Brain microvascular endothelial cell (primary cell): ENCODE measurements around the gene CTAGE4.
"Not testable (repeated sequence)": the region's sequence is repeated elsewhere in the genome, so short reads cannot be mapped to it uniquely, and the experiment has no call there.

ENCODE experiments used
- DNase-seq: peaks from one replicate; pipeline ENCODE4 v3.0.0-alpha.2; 2020
- H3K27ac ChIP-seq: fragments of 250-450 bp; sonication (Bioruptor Pico); 2 replicates; pipeline ENCODE4 v1.5.1; 2020; ENCODE audit warnings: mild to moderate bottlenecking, moderate library complexity
- H3K27me3 ChIP-seq: fragments of 250-450 bp; sonication (Bioruptor Pico); replicated peaks from 2 replicates; pipeline ENCODE4 v1.5.1; 2020; ENCODE audit warnings: mild to moderate bottlenecking
- H3K36me3 ChIP-seq: fragments of 250-450 bp; sonication (Bioruptor Pico); replicated peaks from 2 replicates; pipeline ENCODE4 v1.5.1; 2020; ENCODE audit warnings: mild to moderate bottlenecking
- H3K4me3 ChIP-seq: 2 replicates; pipeline ENCODE4 v1.5.1; 2011; ENCODE audit warnings: low read depth, mild to moderate bottlenecking, control low read depth, low read length, moderate library complexity
- in situ Hi-C: cut with HindIII; loops from 2 replicates; pipeline ENCODE4 v1.10.0; 2017; ENCODE audit warnings: low sequenced_read_pairs, low pct_ligation_motif_present

Gene CTAGE4

GRCh38 chr7:144195212-144195872 lies 12.1 kb downstream of the CTAGE4 start, which contains the start of gene ARHGEF35:
Gene ARHGEF35, minus strand, starts transcription at chr7:144195833. Its CDS starts 7,450 bp downstream, at chr7:144188383.
- H3K27me3 ChIP-seq, H3K36me3 ChIP-seq, H3K27ac ChIP-seq, in situ Hi-C loops, H3K4me3 ChIP-seq, DNase-seq: not testable (repeated sequence)

- DNase-seq, in situ Hi-C loops: not testable (repeated sequence)
Measured at GRCh38 chr7:144198934-144199333, 15.7 kb downstream of the CTAGE4 start.

GRCh38 chr7:144201978-144202377 lies 18.7 kb downstream of the CTAGE4 start:
- H3K36me3 ChIP-seq, H3K4me3 ChIP-seq, DNase-seq, H3K27ac ChIP-seq, in situ Hi-C loops, H3K27me3 ChIP-seq: not testable (repeated sequence)

More at GRCh38 chr7:144198934-144199333, 15.7 kb downstream of the CTAGE4 start:
- not testable (repeated sequence) for H3K27me3 ChIP-seq, H3K36me3 ChIP-seq, H3K4me3 ChIP-seq, H3K27ac ChIP-seq

GRCh38 chr7:144203086-144203485 lies 19.8 kb downstream of the CTAGE4 start:
- H3K27ac ChIP-seq, in situ Hi-C loops, H3K4me3 ChIP-seq, H3K36me3 ChIP-seq, DNase-seq, H3K27me3 ChIP-seq: not testable (repeated sequence)

DNA sequence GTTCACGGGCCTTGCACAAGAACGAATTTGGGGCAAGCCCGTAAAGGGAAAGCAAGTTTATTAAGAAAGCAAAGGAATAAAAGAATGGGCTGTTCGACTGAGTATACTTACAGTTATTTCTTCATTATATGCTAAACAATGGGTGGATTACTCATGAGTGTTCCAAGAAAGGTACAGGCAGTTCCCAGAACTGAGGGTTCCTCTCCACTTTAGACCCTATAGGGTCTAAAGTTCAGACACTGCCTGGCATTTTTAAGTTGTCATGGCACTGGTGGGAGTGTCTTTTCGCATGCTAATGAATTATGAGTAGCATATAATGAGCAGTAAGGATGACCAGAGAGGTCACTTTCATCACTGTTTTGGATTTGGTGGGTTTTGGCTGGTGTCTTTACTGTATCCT lies 22.0 kb downstream of the CTAGE4 start:
- H3K27ac ChIP-seq, H3K27me3 ChIP-seq, H3K36me3 ChIP-seq, H3K4me3 ChIP-seq, DNase-seq, in situ Hi-C loops: not testable (repeated sequence)

- DNase-seq, H3K4me3 ChIP-seq, H3K36me3 ChIP-seq, in situ Hi-C loops, H3K27ac ChIP-seq, H3K27me3 ChIP-seq: not testable (repeated sequence)
Measured at GRCh38 chr7:144217200-144217599, 33.9 kb downstream of the CTAGE4 start.

DNA sequence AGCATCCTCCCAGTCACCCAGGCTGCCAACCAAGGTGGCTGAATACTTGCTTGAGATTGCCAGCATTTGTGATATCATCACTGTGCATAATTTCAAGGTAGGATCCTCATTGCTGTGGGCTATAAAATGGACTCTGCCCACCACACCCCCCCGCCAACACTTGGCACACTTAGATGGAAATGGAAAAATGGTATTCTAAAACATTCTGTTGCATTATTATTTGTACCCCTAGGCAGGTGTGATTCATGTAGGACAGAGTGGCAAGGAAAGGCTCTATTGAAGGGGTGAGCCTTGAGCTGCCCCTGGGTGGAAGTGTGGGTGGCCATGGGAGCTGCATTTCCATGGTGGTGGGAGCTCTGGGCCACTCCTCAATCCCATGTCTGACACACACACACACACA lies 35.3 kb downstream of the CTAGE4 start:
- H3K27me3 ChIP-seq, in situ Hi-C loops, H3K36me3 ChIP-seq, H3K27ac ChIP-seq, DNase-seq, H3K4me3 ChIP-seq: not testable (repeated sequence)

GRCh38 chr7:144219149-144219548 lies 35.9 kb downstream of the CTAGE4 start:
- H3K4me3 ChIP-seq, H3K27ac ChIP-seq, in situ Hi-C loops, H3K27me3 ChIP-seq, DNase-seq, H3K36me3 ChIP-seq: not testable (repeated sequence)

GRCh38 chr7:144220531-144220930 lies 37.3 kb downstream of the CTAGE4 start:
- H3K4me3 ChIP-seq, DNase-seq, in situ Hi-C loops, H3K36me3 ChIP-seq, H3K27me3 ChIP-seq, H3K27ac ChIP-seq: not testable (repeated sequence)

- H3K4me3 ChIP-seq, H3K27ac ChIP-seq, H3K36me3 ChIP-seq, DNase-seq, H3K27me3 ChIP-seq, in situ Hi-C loops: not testable (repeated sequence)
Measured at GRCh38 chr7:144223675-144224074, 40.4 kb downstream of the CTAGE4 start.

- H3K27ac ChIP-seq, H3K27me3 ChIP-seq, H3K36me3 ChIP-seq, in situ Hi-C loops, DNase-seq, H3K4me3 ChIP-seq: not testable (repeated sequence)
Measured at GRCh38 chr7:144226866-144227265, 43.6 kb downstream of the CTAGE4 start.

GRCh38 chr7:144228810-144229209 lies 45.5 kb downstream of the CTAGE4 start:
- DNase-seq, H3K27me3 ChIP-seq, H3K36me3 ChIP-seq, in situ Hi-C loops, H3K27ac ChIP-seq, H3K4me3 ChIP-seq: not testable (repeated sequence)

DNA sequence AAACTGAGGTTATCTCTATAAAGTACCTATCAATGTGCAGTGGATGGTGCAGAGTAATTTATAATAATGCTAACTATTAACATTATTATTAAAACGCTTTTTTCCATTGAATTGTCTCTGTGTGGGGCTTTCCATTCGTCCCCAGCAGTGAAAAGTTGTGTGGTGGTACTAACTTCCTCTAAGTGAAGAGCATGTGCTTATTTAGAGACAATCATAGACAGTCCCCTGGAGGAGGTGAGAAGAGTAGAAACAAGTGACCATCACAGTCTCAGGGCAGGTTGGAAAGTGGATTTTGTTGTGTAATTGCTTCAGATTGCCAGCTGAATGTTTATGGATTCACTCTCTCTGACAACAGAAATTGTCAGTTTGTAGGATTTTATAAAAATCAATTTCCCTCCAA lies 47.8 kb downstream of the CTAGE4 start:
- in situ Hi-C loops, H3K36me3 ChIP-seq: not testable (repeated sequence)

DNA sequence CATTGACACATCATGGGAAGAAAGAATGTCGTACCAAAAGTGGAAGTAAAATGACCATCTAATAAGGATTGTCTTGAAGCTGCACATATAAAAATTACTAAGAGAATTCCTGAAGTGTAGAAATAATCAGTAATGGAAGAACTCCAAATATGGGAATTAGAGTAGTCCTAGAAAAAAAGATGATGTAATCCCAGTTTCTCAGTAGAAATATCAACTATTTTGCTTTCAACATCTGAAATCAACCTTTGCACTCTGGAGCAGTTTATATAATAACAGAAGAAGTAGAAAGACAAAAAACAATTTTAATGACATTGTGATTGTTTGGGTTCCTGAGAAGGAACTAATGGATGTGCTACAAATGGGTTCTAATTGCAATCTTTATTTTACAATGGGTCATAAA lies 49.8 kb downstream of the CTAGE4 start:
- in situ Hi-C loops, H3K27ac ChIP-seq, DNase-seq, H3K36me3 ChIP-seq, H3K4me3 ChIP-seq, H3K27me3 ChIP-seq: not testable (repeated sequence)

More for the DNA sequence above, 47.8 kb downstream of the CTAGE4 start:
- not testable (repeated sequence) for H3K27ac ChIP-seq, H3K27me3 ChIP-seq, H3K4me3 ChIP-seq, DNase-seq
